Breast epithelium (tissue), 4 donors: ENCODE data around the gene NKX2-2. TPM values are rescaled to one million over a fixed set of nuclear protein-coding genes. Genes with fewer than 3 reads are reported as not detected.
"Not testable (repeated sequence)": the region's sequence is repeated elsewhere in the genome, so short reads cannot be mapped to it uniquely, and the experiment has no call there.

ENCODE experiments used
- DNase-seq, 2 donors: peaks; one replicate each; pipeline ENCODE4 v3.0.0-alpha.2; 2019; ENCODE audit warnings: low spot score in 2 of 2
- H3K27ac ChIP-seq, 2 donors: fragments of 200-600 bp; sonication (generic) in 1 of 2; one replicate each; pipeline ENCODE4 v1.5.1; 2016 to 2019; ENCODE audit warnings: mild to moderate bottlenecking in 1 of 2
- H3K27me3 ChIP-seq, 2 donors: fragments of 200-600 bp; sonication (generic) in 1 of 2; one replicate each; pipeline versions ENCODE4 v1.5.1 to v1.6.0; 2017 to 2019; ENCODE audit warnings: control low read depth in 1 of 2, mild to moderate bottlenecking in 1 of 2
- H3K36me3 ChIP-seq: fragments of 200-600 bp; one replicate; pipeline ENCODE4 v1.5.1; 2019
- H3K4me1 ChIP-seq, 2 donors: fragments of 200-600 bp; sonication (generic); one replicate each; pipeline ENCODE4 v1.5.1; 2016 to 2019; ENCODE audit warnings: control low read depth in 1 of 2
- H3K4me3 ChIP-seq, 3 donors: fragments of 200-600 bp; sonication (generic); 1 replicate in 2 of 3; 2 replicates in 1 of 3; pipeline ENCODE4 v1.5.1; 2016 to 2019; ENCODE audit warnings: mild to moderate bottlenecking in 3 of 3, moderate library complexity in 2 of 3
- H3K9me3 ChIP-seq, 2 donors: fragments of 200-600 bp; sonication (generic) in 1 of 2; one replicate each; pipeline ENCODE4 v1.5.1; 2016 to 2019; ENCODE audit warnings: control low read depth in 1 of 2
- POLR2A ChIP-seq: fragments of 450-650 bp; IDR thresholded peaks from one replicate; pipeline ENCODE4 v1.6.1; 2016; ENCODE audit warnings: antibody characterized with exemption, mild to moderate bottlenecking, moderate library complexity
- POLR2AphosphoS5 ChIP-seq, 3 donors: sonication (generic); formaldehyde crosslinking; IDR thresholded peaks; one replicate each; pipeline ENCODE4 v1.6.1; 2017; ENCODE audit warnings: antibody characterized with exemption in 3 of 3
- intact Hi-C: fragments of 100-400 bp; cut with DNase I; formaldehyde crosslinking; loops from one replicate; pipeline ENCODE4 v1.15.1; 2023; ENCODE audit warnings: low total_unique reads
- total RNA-seq, 3 donors: library from RNA; depleted of rRNA; stranded (reverse); fragments of >200 nt; gene quantifications; one replicate each; pipeline ENCODE4 v1.1.0, GENCODE V29; 2016
- TF ChIP-seq, protein P1 (sequence below), 3 donors: fragments of 450-650 bp; IDR thresholded peaks; one replicate each; pipeline ENCODE4 v1.5.1; 2016 to 2017; ENCODE audit warnings: antibody characterized with exemption in 3 of 3, mild to moderate bottlenecking in 3 of 3, moderate library complexity in 3 of 3

NKX2-2 gene
- total RNA-seq, 3 donors from 2014 or later = not detected

DNA sequence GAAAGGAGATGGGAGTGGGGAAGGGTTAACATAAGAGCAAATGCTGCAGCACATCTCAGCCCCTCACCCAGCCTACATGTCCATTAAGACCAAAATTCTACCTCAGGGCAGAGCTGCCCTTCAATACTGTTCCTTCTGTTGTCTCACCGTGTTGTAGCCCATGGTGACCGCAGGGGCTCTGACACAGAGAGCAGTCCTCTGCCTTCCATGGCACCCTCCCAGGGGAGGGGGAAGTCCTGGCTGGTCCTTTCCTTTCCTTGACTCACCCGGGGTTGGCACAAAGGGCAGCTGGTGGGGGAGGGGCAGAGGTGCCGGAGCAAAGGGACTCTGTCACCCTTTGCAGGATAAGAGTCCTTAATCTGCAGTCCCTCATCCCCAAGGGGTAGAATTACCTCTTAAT, 15.2 kb downstream of the NKX2-2 start:
- Histone ChIP-seq H3K9me3 (no peaks in the 10 kb centered on the region), H3K4me3 (no peak overlapping the region), H3K36me3 (no peaks in the 10 kb centered on the region), H3K27ac (no peak overlapping the region), H3K27me3 (peaks cover 0 to 41% of the 10 kb centered on the region in 2 donors), H3K4me1 (no peaks in the 10 kb centered on the region)
- no peak for DNase-seq
- TF ChIP-seq POLR2A (no peak), POLR2AphosphoS5 (IDR thresholded peaks at IDR 0.05) (no peak)
- TF ChIP-seq, protein P1, sequence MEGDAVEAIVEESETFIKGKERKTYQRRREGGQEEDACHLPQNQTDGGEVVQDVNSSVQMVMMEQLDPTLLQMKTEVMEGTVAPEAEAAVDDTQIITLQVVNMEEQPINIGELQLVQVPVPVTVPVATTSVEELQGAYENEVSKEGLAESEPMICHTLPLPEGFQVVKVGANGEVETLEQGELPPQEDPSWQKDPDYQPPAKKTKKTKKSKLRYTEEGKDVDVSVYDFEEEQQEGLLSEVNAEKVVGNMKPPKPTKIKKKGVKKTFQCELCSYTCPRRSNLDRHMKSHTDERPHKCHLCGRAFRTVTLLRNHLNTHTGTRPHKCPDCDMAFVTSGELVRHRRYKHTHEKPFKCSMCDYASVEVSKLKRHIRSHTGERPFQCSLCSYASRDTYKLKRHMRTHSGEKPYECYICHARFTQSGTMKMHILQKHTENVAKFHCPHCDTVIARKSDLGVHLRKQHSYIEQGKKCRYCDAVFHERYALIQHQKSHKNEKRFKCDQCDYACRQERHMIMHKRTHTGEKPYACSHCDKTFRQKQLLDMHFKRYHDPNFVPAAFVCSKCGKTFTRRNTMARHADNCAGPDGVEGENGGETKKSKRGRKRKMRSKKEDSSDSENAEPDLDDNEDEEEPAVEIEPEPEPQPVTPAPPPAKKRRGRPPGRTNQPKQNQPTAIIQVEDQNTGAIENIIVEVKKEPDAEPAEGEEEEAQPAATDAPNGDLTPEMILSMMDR (IDR thresholded peaks at IDR 0.05) = no peak
- intact Hi-C loops = loop anchor here (5.0 kb wide), 1 partner anchor 609 kb away; no protein-coding TSS in a partner anchor

DNA sequence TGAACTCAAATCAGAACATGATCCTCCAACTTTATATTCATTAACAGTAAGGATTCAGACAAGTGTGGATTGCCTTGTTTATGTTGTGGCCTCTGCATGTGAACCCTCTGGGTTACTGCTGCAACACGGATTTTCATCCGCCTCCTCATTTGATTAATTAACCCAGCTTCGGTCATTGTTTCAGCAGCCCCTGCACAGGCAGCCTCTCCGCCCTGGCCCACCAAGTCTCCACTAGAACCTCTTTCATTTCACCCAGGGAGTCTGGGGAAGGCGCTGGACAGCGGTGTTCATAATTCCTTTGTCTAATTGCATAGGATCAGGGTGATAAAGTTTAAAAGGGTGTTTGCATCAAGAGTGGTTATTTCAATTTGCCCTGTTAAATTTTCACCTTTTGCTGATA, 15.7 kb downstream of the NKX2-2 start:
- no peak for DNase-seq
- Histone ChIP-seq H3K9me3 (no peaks in the 10 kb centered on the region), H3K27ac (no peak overlapping the region), H3K4me1 (no peaks in the 10 kb centered on the region), H3K36me3 (no peaks in the 10 kb centered on the region), H3K4me3 (no peak overlapping the region), H3K27me3 (peaks cover 0 to 42% of the 10 kb centered on the region in 2 donors)
- TF ChIP-seq, protein P1 (IDR thresholded peaks at IDR 0.05) = no peak
- TF ChIP-seq POLR2AphosphoS5 (IDR thresholded peaks at IDR 0.05) (no peak), POLR2A (no peak)
- intact Hi-C loops = loop anchor here (5.0 kb wide), 1 partner anchor 609 kb away; no protein-coding TSS in a partner anchor

DNA sequence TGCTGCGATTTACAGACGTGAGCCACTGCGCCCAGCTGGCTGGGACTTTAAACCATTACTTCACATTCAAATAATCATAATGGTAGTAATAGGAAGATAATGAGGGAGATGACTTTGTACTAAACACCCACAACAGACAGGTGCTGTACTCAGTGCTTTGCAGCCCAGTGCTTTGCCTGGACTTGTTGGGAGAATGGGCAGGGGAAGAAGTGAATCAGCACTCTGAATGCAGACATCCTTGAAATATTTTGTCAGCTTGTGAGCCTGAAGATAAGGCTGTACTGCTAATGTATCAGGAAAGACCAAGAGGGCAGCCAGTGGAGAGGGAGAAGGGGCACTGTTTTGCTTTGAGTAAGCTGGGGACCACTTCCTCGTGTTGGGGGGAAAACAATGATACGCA, 17.4 kb downstream of the NKX2-2 start:
- Histone ChIP-seq H3K27me3 (peaks cover 0 to 55% of the 10 kb centered on the region in 2 donors), H3K27ac (no peak overlapping the region), H3K36me3 (no peaks in the 10 kb centered on the region), H3K4me1 (no peaks in the 10 kb centered on the region), H3K9me3 (no peaks in the 10 kb centered on the region), H3K4me3 (no peak overlapping the region)
- intact Hi-C loops = loop anchor here (5.0 kb wide), 1 partner anchor 611 kb away; no protein-coding TSS in a partner anchor
- no peak for DNase-seq
- TF ChIP-seq POLR2A (no peak), POLR2AphosphoS5 (IDR thresholded peaks at IDR 0.05) (no peak)
- TF ChIP-seq, protein P1 (IDR thresholded peaks at IDR 0.05) = no peak

DNA sequence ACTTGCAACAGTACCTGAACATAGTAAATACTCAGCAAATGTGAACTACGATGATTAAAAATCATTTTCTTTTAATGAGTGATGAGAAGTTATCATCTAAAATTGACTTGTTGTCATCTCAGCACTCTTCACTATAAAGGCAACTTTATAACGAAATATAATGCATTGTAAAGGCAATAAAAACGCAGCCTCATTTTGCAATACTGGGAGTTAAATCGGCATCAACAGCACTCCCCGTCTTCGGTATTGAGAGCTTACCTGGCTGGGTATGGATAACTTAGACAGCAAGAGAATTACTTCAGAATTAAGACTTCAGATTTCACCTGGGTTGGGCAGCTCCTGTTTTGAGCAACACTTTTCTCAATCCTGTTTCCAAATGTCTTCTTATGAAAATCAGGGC, 20.8 kb downstream of the NKX2-2 start:
- no peak for DNase-seq
- intact Hi-C loops = no loop called here
- Histone ChIP-seq H3K27me3 (peaks cover 0 to 34% of the 10 kb centered on the region in 2 donors), H3K4me1 (no peaks in the 10 kb centered on the region), H3K4me3 (no peak overlapping the region), H3K9me3 (no peaks in the 10 kb centered on the region), H3K36me3 (no peaks in the 10 kb centered on the region), H3K27ac (no peak overlapping the region)
- TF ChIP-seq, protein P1 (IDR thresholded peaks at IDR 0.05) = no peak
- TF ChIP-seq POLR2A = no peak
- TF ChIP-seq POLR2AphosphoS5 (IDR thresholded peaks at IDR 0.05) = no peak

DNA sequence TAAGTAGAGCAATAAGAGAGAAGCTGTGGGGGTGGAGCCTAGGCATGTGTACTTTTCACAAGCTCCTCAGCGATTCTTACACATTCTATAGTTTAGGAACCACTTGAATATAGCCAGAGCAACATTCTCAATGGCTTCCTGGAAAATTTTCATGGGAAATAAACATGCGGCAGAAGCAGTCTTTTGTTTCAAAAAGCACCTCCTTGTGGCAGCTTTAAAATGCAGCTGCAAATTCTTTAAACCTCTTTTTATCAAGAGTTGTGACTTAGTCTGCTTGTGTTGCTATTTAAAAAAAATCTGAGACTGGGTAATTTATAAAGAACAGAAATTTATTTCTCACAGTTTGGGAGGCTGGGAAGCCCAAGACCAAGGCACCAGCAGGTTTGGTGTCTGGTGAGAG, 23.8 kb downstream of the NKX2-2 start:
- Histone ChIP-seq H3K4me1 (no peaks in the 10 kb centered on the region), H3K36me3 (no peaks in the 10 kb centered on the region), H3K27me3 (peaks cover 0 to 25% of the 10 kb centered on the region in 2 donors), H3K4me3 (no peak overlapping the region), H3K9me3 (peaks cover 0 to 16% of the 10 kb centered on the region in 2 donors), H3K27ac (no peak overlapping the region)
- TF ChIP-seq POLR2A (no peak), POLR2AphosphoS5 (IDR thresholded peaks at IDR 0.05) (no peak)
- TF ChIP-seq, protein P1 (IDR thresholded peaks at IDR 0.05) = no peak
- intact Hi-C loops = no loop called here
- no peak for DNase-seq

DNA sequence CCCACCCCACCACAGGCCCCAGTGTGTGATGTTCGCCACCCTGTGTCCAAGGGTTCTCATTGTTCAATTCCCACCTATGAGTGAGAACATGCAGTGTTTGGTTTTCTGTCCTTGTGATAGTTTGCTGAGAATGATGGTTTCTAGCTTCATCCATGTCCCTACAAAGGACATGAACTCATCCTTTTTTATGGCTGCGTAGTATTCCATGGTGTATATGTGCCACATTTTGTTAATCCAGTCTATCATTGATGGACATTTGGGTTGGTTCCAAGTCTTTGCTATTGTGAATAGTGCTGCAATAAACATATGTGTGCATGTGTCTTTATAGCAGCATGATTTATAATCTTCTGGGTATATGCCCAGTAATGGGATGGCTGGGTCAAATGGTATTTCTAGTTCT, 33.7 kb downstream of the NKX2-2 start:
- H3K27me3 ChIP-seq, H3K27ac ChIP-seq, DNase-seq, H3K4me3 ChIP-seq, H3K4me1 ChIP-seq, H3K36me3 ChIP-seq, H3K9me3 ChIP-seq, intact Hi-C loops: not testable (repeated sequence)
